C4-2B (cell line): ENCODE results near the gene SCAF1.

ENCODE experiments used
- ZFX ChIP-seq: fragments of 450-650 bp; IDR thresholded peaks from 2 replicates; pipeline ENCODE4 v1.6.1; 2017
- TF ChIP-seq, protein P1 (sequence below): fragments of 450-650 bp; conservative IDR thresholded peaks from 2 replicates; pipeline ENCODE4 v1.5.1; 2017; ENCODE audit warnings: mild to moderate bottlenecking

DNA sequence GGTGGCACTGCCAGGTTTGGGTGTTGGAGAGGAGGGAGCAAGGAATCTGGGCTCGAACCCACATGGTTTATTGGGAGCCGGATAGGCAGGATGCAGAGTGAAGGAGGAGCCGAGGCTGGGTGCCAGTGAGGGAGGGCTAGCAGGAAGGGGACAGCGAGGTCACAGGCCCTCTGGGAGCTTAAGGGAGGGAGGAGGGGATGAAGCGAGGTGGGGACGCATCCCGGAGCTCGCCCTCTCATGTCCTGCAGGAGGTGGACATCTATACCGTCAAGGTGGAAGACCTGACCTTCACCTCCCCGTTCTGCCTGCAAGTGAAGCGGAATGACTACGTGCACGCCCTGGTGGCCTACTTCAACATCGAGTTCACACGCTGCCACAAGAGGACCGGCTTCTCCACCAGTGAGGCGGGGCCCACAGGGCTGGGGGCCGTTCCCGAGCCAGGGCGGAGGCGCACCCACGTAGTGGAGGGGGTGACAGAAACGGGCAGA is 43.9 kb downstream of the SCAF1 start:
- TF ChIP-seq, protein P1, sequence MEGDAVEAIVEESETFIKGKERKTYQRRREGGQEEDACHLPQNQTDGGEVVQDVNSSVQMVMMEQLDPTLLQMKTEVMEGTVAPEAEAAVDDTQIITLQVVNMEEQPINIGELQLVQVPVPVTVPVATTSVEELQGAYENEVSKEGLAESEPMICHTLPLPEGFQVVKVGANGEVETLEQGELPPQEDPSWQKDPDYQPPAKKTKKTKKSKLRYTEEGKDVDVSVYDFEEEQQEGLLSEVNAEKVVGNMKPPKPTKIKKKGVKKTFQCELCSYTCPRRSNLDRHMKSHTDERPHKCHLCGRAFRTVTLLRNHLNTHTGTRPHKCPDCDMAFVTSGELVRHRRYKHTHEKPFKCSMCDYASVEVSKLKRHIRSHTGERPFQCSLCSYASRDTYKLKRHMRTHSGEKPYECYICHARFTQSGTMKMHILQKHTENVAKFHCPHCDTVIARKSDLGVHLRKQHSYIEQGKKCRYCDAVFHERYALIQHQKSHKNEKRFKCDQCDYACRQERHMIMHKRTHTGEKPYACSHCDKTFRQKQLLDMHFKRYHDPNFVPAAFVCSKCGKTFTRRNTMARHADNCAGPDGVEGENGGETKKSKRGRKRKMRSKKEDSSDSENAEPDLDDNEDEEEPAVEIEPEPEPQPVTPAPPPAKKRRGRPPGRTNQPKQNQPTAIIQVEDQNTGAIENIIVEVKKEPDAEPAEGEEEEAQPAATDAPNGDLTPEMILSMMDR = no peak
- no peak for TF ChIP-seq ZFX
